PFSK-1 (cell line): ENCODE data around the gene OR13A1.

Source experiments
- POLR2AphosphoS5 ChIP-seq: IDR thresholded peaks from 2 replicates; pipeline ENCODE4 v1.6.1; 2012; ENCODE audit warnings: low read depth, mild to moderate bottlenecking, control low read depth, low read length, moderate library complexity
- TF ChIP-seq, protein P1 (sequence below), 2 experiments: IDR thresholded peaks; 2 replicates each; pipeline versions ENCODE4 v1.6.1 to v1.8.0; 2011 to 2012; ENCODE audit warnings: low read depth in 2 of 2, low read length in 2 of 2, control low read depth in 1 of 2, inconsistent platforms in 1 of 2, mild to moderate bottlenecking in 1 of 2, moderate library complexity in 1 of 2; ENCODE audit not compliant: insufficient read depth in 1 of 2

DNA sequence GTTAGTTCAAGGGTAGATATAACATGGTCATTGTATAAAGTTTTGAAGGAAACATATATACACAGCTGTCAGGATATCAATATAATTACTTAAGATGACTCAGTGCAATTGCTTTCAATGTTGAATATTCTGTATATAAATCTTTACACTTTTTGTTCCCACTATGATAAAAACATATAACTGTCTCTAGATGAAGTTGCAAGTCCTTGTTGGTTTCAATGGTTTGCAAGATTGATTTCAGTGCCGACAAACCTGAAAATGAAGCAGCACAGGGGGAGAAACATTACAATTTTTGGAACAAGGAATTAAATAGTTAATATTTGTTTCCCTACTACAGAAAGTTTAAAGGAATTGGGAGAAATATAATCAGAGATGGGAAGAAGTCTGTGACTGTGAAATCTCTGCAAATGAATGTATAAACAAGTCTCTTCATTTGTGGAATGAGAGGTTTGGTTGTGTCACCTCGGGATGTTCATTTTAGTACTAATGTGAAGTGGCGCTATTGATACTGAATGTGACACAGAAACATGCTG, 54.1 kb downstream of the OR13A1 start:
- TF ChIP-seq POLR2AphosphoS5 = no peak
- TF ChIP-seq, protein P1, sequence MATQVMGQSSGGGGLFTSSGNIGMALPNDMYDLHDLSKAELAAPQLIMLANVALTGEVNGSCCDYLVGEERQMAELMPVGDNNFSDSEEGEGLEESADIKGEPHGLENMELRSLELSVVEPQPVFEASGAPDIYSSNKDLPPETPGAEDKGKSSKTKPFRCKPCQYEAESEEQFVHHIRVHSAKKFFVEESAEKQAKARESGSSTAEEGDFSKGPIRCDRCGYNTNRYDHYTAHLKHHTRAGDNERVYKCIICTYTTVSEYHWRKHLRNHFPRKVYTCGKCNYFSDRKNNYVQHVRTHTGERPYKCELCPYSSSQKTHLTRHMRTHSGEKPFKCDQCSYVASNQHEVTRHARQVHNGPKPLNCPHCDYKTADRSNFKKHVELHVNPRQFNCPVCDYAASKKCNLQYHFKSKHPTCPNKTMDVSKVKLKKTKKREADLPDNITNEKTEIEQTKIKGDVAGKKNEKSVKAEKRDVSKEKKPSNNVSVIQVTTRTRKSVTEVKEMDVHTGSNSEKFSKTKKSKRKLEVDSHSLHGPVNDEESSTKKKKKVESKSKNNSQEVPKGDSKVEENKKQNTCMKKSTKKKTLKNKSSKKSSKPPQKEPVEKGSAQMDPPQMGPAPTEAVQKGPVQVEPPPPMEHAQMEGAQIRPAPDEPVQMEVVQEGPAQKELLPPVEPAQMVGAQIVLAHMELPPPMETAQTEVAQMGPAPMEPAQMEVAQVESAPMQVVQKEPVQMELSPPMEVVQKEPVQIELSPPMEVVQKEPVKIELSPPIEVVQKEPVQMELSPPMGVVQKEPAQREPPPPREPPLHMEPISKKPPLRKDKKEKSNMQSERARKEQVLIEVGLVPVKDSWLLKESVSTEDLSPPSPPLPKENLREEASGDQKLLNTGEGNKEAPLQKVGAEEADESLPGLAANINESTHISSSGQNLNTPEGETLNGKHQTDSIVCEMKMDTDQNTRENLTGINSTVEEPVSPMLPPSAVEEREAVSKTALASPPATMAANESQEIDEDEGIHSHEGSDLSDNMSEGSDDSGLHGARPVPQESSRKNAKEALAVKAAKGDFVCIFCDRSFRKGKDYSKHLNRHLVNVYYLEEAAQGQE (IDR thresholded peaks at IDR 0.05; ENCODE audit: insufficient read depth in 1 of 2, low read depth in 2 of 2, low read length in 2 of 2) = no peak
